ENCODE measurements around the gene LAMA3.

The LAMA3 gene

GRCh38 chr18:23893653-23894052 is 204.4 kb downstream of the LAMA3 start:
- Histone ChIP-seq H3K4me3 (ENCODE audit: low read length, poor library complexity, severe bottlenecking) (no peak overlapping the region), H3F3A (ENCODE audit: low read depth) (no peaks in the 10 kb centered on the region), H2AFZ (ENCODE audit: low read length) (0 out of 2 replicates have a peak overlapping the region, but pooled peaks have one; percentile 17), H3K4me2 (ENCODE audit: low read depth, low read length, poor library complexity, severe bottlenecking) (no peak overlapping the region), H3K36me3 (ENCODE audit: insufficient read depth, low read length) (no peaks in the 10 kb centered on the region), H3K9me2 (replicated peaks; ENCODE audit: low read depth, low read length) (no peaks in the 10 kb centered on the region), H3K9ac (ENCODE audit: low read depth, low read length, poor library complexity, severe bottlenecking) (no peak overlapping the region), H3K79me2 (ENCODE audit: insufficient read depth, low read length) (no peaks in the 10 kb centered on the region), H4K20me1 (ENCODE audit: insufficient read depth, low read length, poor library complexity, severe bottlenecking) (no peaks in the 10 kb centered on the region), H3K9me3 (ENCODE audit: insufficient read depth, low read depth, low read length) (no peaks in the 10 kb centered on the region), H3K27me3 (ENCODE audit: insufficient read depth, low read length, poor library complexity, severe bottlenecking) (no peaks in the 10 kb centered on the region), H3K4me1 (ENCODE audit: insufficient read depth, low read length, poor library complexity, severe bottlenecking) (no peaks in the 10 kb centered on the region)
- TF ChIP-seq, protein P1, sequence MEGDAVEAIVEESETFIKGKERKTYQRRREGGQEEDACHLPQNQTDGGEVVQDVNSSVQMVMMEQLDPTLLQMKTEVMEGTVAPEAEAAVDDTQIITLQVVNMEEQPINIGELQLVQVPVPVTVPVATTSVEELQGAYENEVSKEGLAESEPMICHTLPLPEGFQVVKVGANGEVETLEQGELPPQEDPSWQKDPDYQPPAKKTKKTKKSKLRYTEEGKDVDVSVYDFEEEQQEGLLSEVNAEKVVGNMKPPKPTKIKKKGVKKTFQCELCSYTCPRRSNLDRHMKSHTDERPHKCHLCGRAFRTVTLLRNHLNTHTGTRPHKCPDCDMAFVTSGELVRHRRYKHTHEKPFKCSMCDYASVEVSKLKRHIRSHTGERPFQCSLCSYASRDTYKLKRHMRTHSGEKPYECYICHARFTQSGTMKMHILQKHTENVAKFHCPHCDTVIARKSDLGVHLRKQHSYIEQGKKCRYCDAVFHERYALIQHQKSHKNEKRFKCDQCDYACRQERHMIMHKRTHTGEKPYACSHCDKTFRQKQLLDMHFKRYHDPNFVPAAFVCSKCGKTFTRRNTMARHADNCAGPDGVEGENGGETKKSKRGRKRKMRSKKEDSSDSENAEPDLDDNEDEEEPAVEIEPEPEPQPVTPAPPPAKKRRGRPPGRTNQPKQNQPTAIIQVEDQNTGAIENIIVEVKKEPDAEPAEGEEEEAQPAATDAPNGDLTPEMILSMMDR (conservative IDR thresholded peaks at IDR 0.05; ENCODE audit: low read length): no peak
- TF ChIP-seq EZH2phosphoT487 (IDR thresholded peaks at IDR 0.05; ENCODE audit: borderline replicate concordance): no peak

DNA sequence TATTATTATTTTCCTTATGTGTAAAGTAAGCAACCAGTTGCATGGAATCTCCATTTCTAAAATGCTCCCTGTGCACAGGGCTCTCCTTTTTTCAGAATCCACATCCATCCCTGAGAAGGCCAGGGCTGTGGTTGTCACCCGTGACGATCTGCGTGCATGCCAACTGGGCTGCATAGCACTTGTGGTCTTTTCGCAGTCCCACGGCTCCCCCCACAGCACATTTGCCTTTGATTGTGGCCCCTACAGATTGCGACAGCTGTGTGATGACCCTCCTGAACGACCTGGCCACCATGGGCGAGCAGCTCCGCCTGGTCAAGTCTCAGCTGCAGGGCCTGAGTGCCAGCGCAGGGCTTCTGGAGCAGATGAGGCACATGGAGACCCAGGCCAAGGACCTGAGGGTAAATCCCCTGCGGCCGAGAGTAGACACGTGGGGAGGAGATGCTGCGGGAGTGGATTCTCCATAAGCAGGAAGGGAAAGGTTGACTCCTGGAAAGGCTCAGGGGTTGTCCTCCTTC is 205.5 kb downstream of the LAMA3 start:
- Histone ChIP-seq H3K36me3 (ENCODE audit: insufficient read depth, low read length) (no peaks in the 10 kb centered on the region), H3F3A (ENCODE audit: low read depth) (no peaks in the 10 kb centered on the region), H3K9me2 (replicated peaks; ENCODE audit: low read depth, low read length) (no peaks in the 10 kb centered on the region), H3K4me3 (ENCODE audit: low read length, poor library complexity, severe bottlenecking) (no peak overlapping the region), H3K9ac (ENCODE audit: low read depth, low read length, poor library complexity, severe bottlenecking) (no peak overlapping the region), H3K79me2 (ENCODE audit: insufficient read depth, low read length) (no peaks in the 10 kb centered on the region), H3K27me3 (ENCODE audit: insufficient read depth, low read length, poor library complexity, severe bottlenecking) (no peaks in the 10 kb centered on the region), H3K9me3 (ENCODE audit: insufficient read depth, low read depth, low read length) (no peaks in the 10 kb centered on the region), H3K4me1 (ENCODE audit: insufficient read depth, low read length, poor library complexity, severe bottlenecking) (no peaks in the 10 kb centered on the region), H2AFZ (ENCODE audit: low read length) (no peak overlapping the region), H3K4me2 (ENCODE audit: low read depth, low read length, poor library complexity, severe bottlenecking) (no peak overlapping the region), H4K20me1 (ENCODE audit: insufficient read depth, low read length, poor library complexity, severe bottlenecking) (no peaks in the 10 kb centered on the region)
- TF ChIP-seq, protein P1 (conservative IDR thresholded peaks at IDR 0.05; ENCODE audit: low read length): no peak

- Histone ChIP-seq H3K9me2 (replicated peaks; ENCODE audit: low read depth, low read length) (no peaks in the 10 kb centered on the region), H4K20me1 (ENCODE audit: insufficient read depth, low read length, poor library complexity, severe bottlenecking) (no peaks in the 10 kb centered on the region), H3K9me3 (ENCODE audit: insufficient read depth, low read depth, low read length) (no peaks in the 10 kb centered on the region), H3K9ac (ENCODE audit: low read depth, low read length, poor library complexity, severe bottlenecking) (no peak overlapping the region), H3K4me3 (ENCODE audit: low read length, poor library complexity, severe bottlenecking) (no peak overlapping the region), H3F3A (ENCODE audit: low read depth) (no peaks in the 10 kb centered on the region), H2AFZ (ENCODE audit: low read length) (no peak overlapping the region), H3K4me2 (ENCODE audit: low read depth, low read length, poor library complexity, severe bottlenecking) (no peak overlapping the region), H3K27me3 (ENCODE audit: insufficient read depth, low read length, poor library complexity, severe bottlenecking) (no peaks in the 10 kb centered on the region), H3K4me1 (ENCODE audit: insufficient read depth, low read length, poor library complexity, severe bottlenecking) (no peaks in the 10 kb centered on the region), H3K79me2 (ENCODE audit: insufficient read depth, low read length) (no peaks in the 10 kb centered on the region), H3K36me3 (ENCODE audit: insufficient read depth, low read length) (no peaks in the 10 kb centered on the region)
- TF ChIP-seq EZH2phosphoT487 (IDR thresholded peaks at IDR 0.05; ENCODE audit: borderline replicate concordance): no peak
- TF ChIP-seq, protein P1 (conservative IDR thresholded peaks at IDR 0.05; ENCODE audit: low read length): no peak
Observed at GRCh38 chr18:23897291-23897690, 208.0 kb downstream of the LAMA3 start.

Measured in Loucy (cell line).